WTC11 (cell line): ENCODE results near the gene LDHB.

Experiments used
- ATF6 ChIP-seq: sonication (generic); formaldehyde crosslinking; IDR thresholded peaks from 2 replicates; pipeline ENCODE4 v1.8.1; 2023; ENCODE audit warnings: mild to moderate bottlenecking, missing genetic modification reagents
- CTCF ChIP-seq: fragments of 200-600 bp; IDR thresholded peaks from 2 replicates; pipeline ENCODE4 v1.8.0; 2022; ENCODE audit warnings: antibody characterized with exemption
- E2F5 ChIP-seq: sonication (generic); formaldehyde crosslinking; IDR thresholded peaks from 2 replicates; pipeline ENCODE4 v1.8.1; 2022; ENCODE audit warnings: mild to moderate bottlenecking, moderate library complexity, missing genetic modification reagents
- ERG ChIP-seq: fragments of 250-450 bp; sonication (Bioruptor Pico); IDR thresholded peaks from 2 replicates; pipeline ENCODE4 v1.8.0; 2021; ENCODE audit warnings: mild to moderate bottlenecking
- ETV6 ChIP-seq: sonication (generic); formaldehyde crosslinking; IDR thresholded peaks from 2 replicates; pipeline ENCODE4 v1.8.1; 2022; ENCODE audit warnings: mild to moderate bottlenecking, missing genetic modification reagents
- JUN ChIP-seq: sonication (generic); formaldehyde crosslinking; IDR thresholded peaks from 2 replicates; pipeline ENCODE4 v1.8.0; 2023; ENCODE audit warnings: mild to moderate bottlenecking, missing genetic modification reagents
- NR3C1 ChIP-seq: sonication (generic); formaldehyde crosslinking; conservative IDR thresholded peaks from 2 replicates; pipeline ENCODE4 v1.8.1; 2023; ENCODE audit warnings: low read depth, mild to moderate bottlenecking, missing genetic modification reagents
- TCF7 ChIP-seq: sonication (generic); formaldehyde crosslinking; IDR thresholded peaks from 2 replicates; pipeline ENCODE4 v1.8.0; 2022; ENCODE audit warnings: mild to moderate bottlenecking, low read depth, missing genetic modification reagents, moderate library complexity

- TF ChIP-seq JUN (no peak), TCF7 (CRISPR knock-in tag) (no peak), CTCF (no peak), NR3C1 (CRISPR knock-in tag) (no peak), ETV6 (no peak), ATF6 (no peak), ERG (CRISPR knock-in tag) (no peak), E2F5 (CRISPR knock-in tag) (no peak)
Measured at GRCh38 chr12:21606175-21606574, 51.5 kb downstream of the LDHB start.
